Measurements from ENCODE around the gene PCDH15. TPM values are rescaled to one million over a fixed set of nuclear protein-coding genes. Genes with fewer than 3 reads are reported as not detected.

PCDH15 gene
- total and polyA plus RNA-seq, 12 donors, result 1.9 to 34.2 (median 10.2) TPM

DNA sequence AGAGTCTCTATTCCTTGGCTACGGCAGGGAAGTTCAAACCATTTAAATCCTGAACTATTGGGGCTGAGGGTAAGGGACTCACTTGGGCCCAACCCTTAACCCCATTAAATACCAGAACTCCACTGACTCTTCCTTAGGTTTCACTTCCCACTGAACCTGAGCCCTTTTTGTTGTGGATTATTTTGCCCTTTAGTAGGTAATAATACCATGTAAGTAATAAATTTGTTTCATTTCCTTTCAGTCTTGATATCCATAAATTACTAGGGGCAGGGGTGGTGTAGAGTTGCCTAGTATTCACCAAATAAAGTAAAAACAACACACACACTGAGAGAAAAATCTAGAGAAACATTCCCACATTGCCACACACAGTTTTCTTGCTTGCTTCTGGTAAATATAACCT is 352.0 kb downstream of the PCDH15 start:
- TF ChIP-seq POLR2A (IDR thresholded peaks at IDR 0.05) (no peak), CTCF (IDR thresholded peaks at IDR 0.05) (no peak)

DNA sequence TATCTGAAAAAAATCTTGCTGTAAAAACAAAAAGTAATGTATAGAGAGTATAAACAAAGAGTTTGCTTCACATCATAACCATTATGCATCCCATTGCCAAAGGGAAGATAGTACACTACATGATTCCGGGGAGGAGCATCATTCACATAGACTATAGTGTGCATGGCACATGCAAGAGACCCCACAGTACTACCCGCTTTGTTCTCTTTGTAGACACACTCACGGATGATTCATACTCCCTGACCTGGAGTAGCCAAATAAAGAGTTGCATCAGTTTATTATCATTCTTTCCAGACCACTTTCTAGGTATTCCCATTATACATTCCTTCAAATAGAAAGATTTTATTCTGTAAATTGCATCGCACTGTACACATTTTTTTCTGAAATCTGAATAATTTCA is 356.9 kb downstream of the PCDH15 start:
- no peak for TF ChIP-seq POLR2A (IDR thresholded peaks at IDR 0.05)
- TF ChIP-seq CTCF (IDR thresholded peaks at IDR 0.05), result no peak
- Histone ChIP-seq H3K4me3 (no peak overlapping the region), H3K27me3 (no peaks in the 10 kb centered on the region), H3K4me1 (replicated peaks in 1 of 2) (no peaks in the 10 kb centered on the region), H3K9me3 (replicated peaks in 1 of 3) (no peaks in the 10 kb centered on the region), H3K36me3 (replicated peaks in 1 of 2) (no peaks in the 10 kb centered on the region), H3K27ac (no peak overlapping the region)
- WGBS, 4 donors, result 65 to 90% (median 68%) methylated on average over 4 of the region's 4 CpGs
- intact Hi-C loops (cut with DNase I), result no loop called here
- no peak for DNase-seq

More for the DNA sequence above, 352.0 kb downstream of the PCDH15 start:
- H3K4me3 ChIP-seq, result no peak overlapping the region
- peaks cover 0 to 5% (median 0%) of the 10 kb centered on the region in 3 donors for H3K9me3 ChIP-seq (replicated peaks in 1 of 3)
- H3K4me1 ChIP-seq (replicated peaks in 1 of 2), result no peaks in the 10 kb centered on the region
- H3K27ac ChIP-seq, result no peak overlapping the region
- no peak for DNase-seq
- 82 to 100% (median 90%) methylated on average over 1 of the region's 1 CpG for WGBS, 4 donors
- intact Hi-C loops (cut with DNase I), result no loop called here
- no peaks in the 10 kb centered on the region for H3K27me3 ChIP-seq
- no peaks in the 10 kb centered on the region for H3K36me3 ChIP-seq (replicated peaks in 1 of 2)

DNA sequence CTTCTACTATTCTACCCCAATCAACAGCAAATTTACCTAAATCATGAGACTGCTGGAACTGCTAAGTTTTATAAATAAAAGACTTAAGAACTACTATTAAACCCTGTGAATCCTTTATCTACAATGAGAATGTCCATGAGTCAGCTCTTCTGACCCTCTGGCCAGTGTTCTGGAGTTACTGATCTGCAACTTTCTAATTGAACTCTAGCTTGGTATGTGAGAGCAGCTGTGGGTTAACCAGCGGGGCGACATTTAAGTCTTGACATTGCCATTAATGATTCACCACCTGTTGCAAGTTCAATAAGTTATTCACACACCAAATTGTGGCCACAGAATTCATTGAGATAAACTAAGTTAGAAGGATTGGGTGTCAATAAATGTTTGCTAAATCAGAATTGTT is 359.8 kb downstream of the PCDH15 start:
- no peaks in the 10 kb centered on the region for H3K27me3 ChIP-seq
- H3K27ac ChIP-seq, result no peak overlapping the region
- no peaks in the 10 kb centered on the region for H3K4me1 ChIP-seq (replicated peaks in 1 of 2)
- TF ChIP-seq CTCF (IDR thresholded peaks at IDR 0.05), result no peak
- TF ChIP-seq POLR2A (IDR thresholded peaks at IDR 0.05), result no peak
- no peaks in the 10 kb centered on the region for H3K36me3 ChIP-seq (replicated peaks in 1 of 2)
- WGBS, 4 donors, result 76 to 96% (median 92%) methylated on average over 2 of the region's 2 CpGs
- DNase-seq, result no peak
- H3K4me3 ChIP-seq, result no peak overlapping the region
- H3K9me3 ChIP-seq (replicated peaks in 1 of 3), result peaks cover 0 to 4% (median 0%) of the 10 kb centered on the region in 3 donors
- intact Hi-C loops (cut with DNase I), result no loop called here

- H3K4me1 ChIP-seq (replicated peaks in 1 of 2), result no peaks in the 10 kb centered on the region
- no peak overlapping the region for H3K27ac ChIP-seq
- no peaks in the 10 kb centered on the region for H3K36me3 ChIP-seq (replicated peaks in 1 of 2)
- H3K4me3 ChIP-seq, result no peak overlapping the region
- peaks cover 0 to 4% (median 0%) of the 10 kb centered on the region in 3 donors for H3K9me3 ChIP-seq (replicated peaks in 1 of 3)
- no peak for DNase-seq
- intact Hi-C loops (cut with DNase I), result no loop called here
- H3K27me3 ChIP-seq, result no peaks in the 10 kb centered on the region
- TF ChIP-seq CTCF (IDR thresholded peaks at IDR 0.05) (no peak), POLR2A (IDR thresholded peaks at IDR 0.05) (no peak)
Observed at GRCh38 chr10:54434782-54435181, 366.2 kb downstream of the PCDH15 start.
